Suprapubic skin (tissue), 4 donors: ENCODE measurements around the gene C6orf52. TPM values are rescaled to one million over a fixed set of nuclear protein-coding genes. Genes with fewer than 3 reads are reported as not detected.

ENCODE experiments used
- DNase-seq, 2 donors: peaks; one replicate each; pipeline ENCODE4 v3.0.0-alpha.2; 2019; ENCODE audit warnings: low spot score in 2 of 2
- H3K27ac ChIP-seq: fragments of 200-600 bp; sonication (generic); one replicate; pipeline ENCODE4 v1.5.1; 2019
- H3K27me3 ChIP-seq: fragments of 200-600 bp; sonication (generic); one replicate; pipeline ENCODE4 v1.5.1; 2019
- H3K36me3 ChIP-seq: fragments of 200-600 bp; sonication (generic); one replicate; pipeline ENCODE4 v1.5.1; 2019
- H3K4me1 ChIP-seq: fragments of 200-600 bp; sonication (generic); one replicate; pipeline ENCODE4 v1.5.1; 2019
- H3K4me3 ChIP-seq: fragments of 200-600 bp; sonication (generic); one replicate; pipeline ENCODE4 v1.5.1; 2019; ENCODE audit warnings: mild to moderate bottlenecking
- H3K9me3 ChIP-seq: fragments of 200-600 bp; sonication (generic); one replicate; pipeline ENCODE4 v1.5.1; 2019
- EP300 ChIP-seq: sonication (generic); formaldehyde crosslinking; IDR thresholded peaks from one replicate; pipeline ENCODE4 v1.6.1; 2017; ENCODE audit warnings: antibody characterized with exemption
- POLR2A ChIP-seq, 2 donors: fragments of 450-650 bp; IDR thresholded peaks; one replicate each; pipeline ENCODE4 v1.6.1; 2017; ENCODE audit warnings: antibody characterized with exemption in 2 of 2, mild to moderate bottlenecking in 2 of 2, moderate library complexity in 2 of 2
- POLR2AphosphoS5 ChIP-seq, 3 donors: sonication (generic); formaldehyde crosslinking; IDR thresholded peaks; one replicate each; pipeline ENCODE4 v1.6.1; 2017; ENCODE audit warnings: antibody characterized with exemption in 3 of 3
- WGBS: methylation state at CpG from one replicate; pipeline ENCODE4 v1.1.5; 2018; 5-methylcytosine and 5-hydroxymethylcytosine counted together
- total RNA-seq, 4 donors: library from RNA; depleted of rRNA; stranded (reverse); fragments of >200 nt; gene quantifications; one replicate each; pipeline ENCODE4 v1.1.0, GENCODE V29; 2016
- TF ChIP-seq, protein P1 (sequence below), 2 donors: fragments of 200-600 bp in 1 of 2; fragments of 450-650 bp in 1 of 2; sonication (generic) in 1 of 2; IDR thresholded peaks; one replicate each; pipeline ENCODE4 v1.5.1; 2016 to 2019; ENCODE audit warnings: antibody characterized with exemption in 2 of 2, mild to moderate bottlenecking in 1 of 2, moderate library complexity in 1 of 2

C6orf52 gene
- total RNA-seq, 4 donors from 2014 or later = not detected

DNA sequence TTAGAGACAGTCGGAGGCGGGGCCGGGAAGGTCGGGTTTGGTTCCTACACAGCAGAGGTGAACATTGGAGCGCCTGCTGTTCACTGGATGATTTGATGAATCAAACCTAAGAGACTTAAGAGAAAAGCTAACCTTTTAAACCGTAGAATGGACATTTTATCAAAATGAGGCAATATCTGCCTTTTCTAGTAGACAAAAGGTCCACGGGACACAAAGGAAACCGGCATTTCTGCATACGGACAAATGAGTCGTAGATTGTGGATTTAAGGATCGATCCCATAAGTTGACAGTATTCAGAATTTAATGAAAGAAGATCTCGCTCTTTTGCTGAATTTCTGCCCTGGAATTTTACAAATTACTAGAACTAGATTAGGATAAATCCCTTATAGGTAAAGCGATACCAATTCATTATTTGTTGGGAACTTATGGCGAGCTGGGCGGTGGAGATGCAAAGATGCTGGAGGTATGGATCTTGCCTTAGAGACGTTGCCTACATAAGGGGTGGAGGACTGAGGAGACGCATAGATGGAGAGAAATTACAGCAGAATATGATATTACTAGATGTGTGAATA lies 756 bp upstream of the C6orf52 start:
- H3K4me1 ChIP-seq = peaks cover 39% of the 10 kb centered on the region

DNA sequence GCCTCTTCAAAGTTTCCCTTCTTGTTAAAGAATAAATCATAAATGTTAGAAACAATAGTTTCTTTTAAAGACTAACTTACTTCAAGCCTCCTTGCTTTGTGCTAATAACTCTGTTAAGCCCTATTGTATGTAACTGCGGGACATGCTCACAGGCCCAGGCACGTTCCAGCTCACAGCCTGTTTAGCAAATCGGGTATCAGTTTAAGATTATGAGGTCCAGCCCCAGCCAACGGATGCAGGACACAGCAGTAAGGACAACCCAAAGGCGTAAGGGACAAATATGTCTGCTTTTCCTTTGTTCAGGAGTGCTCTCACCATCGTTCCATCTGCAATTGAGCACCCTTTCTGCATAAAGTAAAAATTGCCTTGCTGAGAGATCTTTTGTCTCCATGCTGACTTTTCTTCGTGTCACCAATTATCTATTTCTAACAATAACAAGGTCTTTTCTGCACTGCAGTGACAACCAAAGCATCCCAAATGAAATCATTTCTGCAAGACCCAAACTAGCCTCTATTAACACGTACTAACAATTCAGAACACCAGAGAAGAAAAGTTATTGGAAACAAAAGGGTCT lies 1.4 kb downstream of the C6orf52 start:
- Histone ChIP-seq H3K27me3 (no peaks in the 10 kb centered on the region), H3K9me3 (no peaks in the 10 kb centered on the region), H3K36me3 (peaks cover 2% of the 10 kb centered on the region), H3K27ac (no peak overlapping the region), H3K4me3 (peak overlapping the region; percentile 91), H3K4me1 (peaks cover 39% of the 10 kb centered on the region)
- 79% methylated on average over 8 of the region's 8 CpGs for WGBS
- no peak for DNase-seq
- TF ChIP-seq, protein P1, sequence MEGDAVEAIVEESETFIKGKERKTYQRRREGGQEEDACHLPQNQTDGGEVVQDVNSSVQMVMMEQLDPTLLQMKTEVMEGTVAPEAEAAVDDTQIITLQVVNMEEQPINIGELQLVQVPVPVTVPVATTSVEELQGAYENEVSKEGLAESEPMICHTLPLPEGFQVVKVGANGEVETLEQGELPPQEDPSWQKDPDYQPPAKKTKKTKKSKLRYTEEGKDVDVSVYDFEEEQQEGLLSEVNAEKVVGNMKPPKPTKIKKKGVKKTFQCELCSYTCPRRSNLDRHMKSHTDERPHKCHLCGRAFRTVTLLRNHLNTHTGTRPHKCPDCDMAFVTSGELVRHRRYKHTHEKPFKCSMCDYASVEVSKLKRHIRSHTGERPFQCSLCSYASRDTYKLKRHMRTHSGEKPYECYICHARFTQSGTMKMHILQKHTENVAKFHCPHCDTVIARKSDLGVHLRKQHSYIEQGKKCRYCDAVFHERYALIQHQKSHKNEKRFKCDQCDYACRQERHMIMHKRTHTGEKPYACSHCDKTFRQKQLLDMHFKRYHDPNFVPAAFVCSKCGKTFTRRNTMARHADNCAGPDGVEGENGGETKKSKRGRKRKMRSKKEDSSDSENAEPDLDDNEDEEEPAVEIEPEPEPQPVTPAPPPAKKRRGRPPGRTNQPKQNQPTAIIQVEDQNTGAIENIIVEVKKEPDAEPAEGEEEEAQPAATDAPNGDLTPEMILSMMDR (IDR thresholded peaks at IDR 0.05) = no peak
- TF ChIP-seq EP300 (no peak), POLR2AphosphoS5 (IDR thresholded peaks at IDR 0.05) (no peak), POLR2A (IDR thresholded peaks at IDR 0.05) (no peak)

More for the DNA sequence above, 756 bp upstream of the C6orf52 start:
- under 1% methylated on average over 17 of the region's 17 CpGs for WGBS
- H3K9me3 ChIP-seq = no peaks in the 10 kb centered on the region
- H3K27me3 ChIP-seq = no peaks in the 10 kb centered on the region
- TF ChIP-seq EP300 (no peak), POLR2AphosphoS5 (IDR thresholded peaks at IDR 0.05) (no peak), POLR2A (IDR thresholded peaks at IDR 0.05) (no peak)
- TF ChIP-seq, protein P1 (IDR thresholded peaks at IDR 0.05) = no peak
- peak overlapping the region; percentile 91 for H3K4me3 ChIP-seq
- peaks cover 20% of the 10 kb centered on the region for H3K36me3 ChIP-seq
- no peak for DNase-seq
- peak overlapping the region; percentile 97 for H3K27ac ChIP-seq

DNA sequence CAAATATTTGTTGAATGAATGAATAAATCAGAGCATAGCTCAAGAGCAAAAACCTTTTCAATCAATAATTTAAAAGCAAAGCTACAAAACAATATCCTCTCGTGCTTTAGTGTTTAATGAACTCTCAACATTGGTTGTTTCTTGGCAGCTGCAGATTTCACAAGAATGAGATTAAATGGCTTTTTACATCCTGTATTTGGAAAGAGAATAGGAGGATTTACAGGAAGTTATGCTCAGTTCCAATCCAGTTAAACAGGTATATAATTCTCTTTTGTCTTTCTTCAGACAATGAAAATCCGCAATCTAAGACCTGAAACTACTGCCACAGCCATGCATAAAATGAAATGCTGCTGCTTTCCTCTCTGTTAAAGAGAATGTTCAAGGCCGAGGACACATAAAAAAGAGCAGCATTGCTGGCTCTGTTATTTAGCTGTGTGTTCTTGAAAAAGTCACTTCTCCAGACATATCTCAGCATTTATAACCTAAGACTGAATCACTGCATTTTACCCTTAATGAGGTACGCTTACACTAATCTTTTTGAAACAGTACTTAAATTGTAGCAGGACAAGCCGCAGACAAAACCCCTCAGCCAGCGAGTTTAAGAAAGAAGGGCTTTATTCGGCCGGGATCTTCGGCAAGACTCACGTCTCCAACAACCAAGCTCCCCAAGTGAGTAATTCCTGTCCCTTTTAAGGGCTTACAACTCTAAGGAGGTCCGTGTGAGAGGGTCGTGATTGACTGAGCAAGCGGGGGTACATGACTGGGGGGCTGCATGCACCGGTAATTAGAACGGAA lies 3.6 kb downstream of the C6orf52 start:
- Histone ChIP-seq H3K27ac (no peak overlapping the region), H3K4me1 (peaks cover 29% of the 10 kb centered on the region), H3K36me3 (no peaks in the 10 kb centered on the region), H3K4me3 (no peak overlapping the region), H3K27me3 (no peaks in the 10 kb centered on the region), H3K9me3 (no peaks in the 10 kb centered on the region)
- no peak for TF ChIP-seq EP300
- WGBS = 67% methylated on average over 15 of the region's 15 CpGs
- DNase-seq = no peak

DNA sequence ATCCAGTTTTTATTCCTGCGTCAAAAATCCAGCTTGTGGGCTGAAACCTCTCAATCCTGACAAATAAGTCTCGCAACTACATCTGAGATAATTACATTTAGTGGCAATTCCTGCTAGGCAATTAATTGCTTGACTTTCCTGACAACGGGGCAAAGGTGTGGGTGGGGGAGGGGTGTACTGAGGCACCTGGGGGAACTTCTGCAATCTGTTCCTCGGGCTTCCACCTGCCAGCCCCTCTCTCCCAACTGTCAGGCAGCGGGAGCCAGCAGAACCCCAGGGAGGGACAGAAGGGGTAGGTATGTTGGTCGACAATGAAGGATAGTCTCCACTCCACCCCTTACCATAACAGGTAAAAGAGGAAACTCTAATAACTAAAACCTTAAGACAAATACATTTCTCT lies 6.8 kb downstream of the C6orf52 start:
- Histone ChIP-seq H3K27me3 (no peaks in the 10 kb centered on the region), H3K36me3 (no peaks in the 10 kb centered on the region), H3K4me1 (peaks cover 7% of the 10 kb centered on the region), H3K27ac (no peak overlapping the region), H3K4me3 (no peak overlapping the region), H3K9me3 (no peaks in the 10 kb centered on the region)
- WGBS = 43% methylated on average over 6 of the region's 6 CpGs
- no peak for DNase-seq
- TF ChIP-seq POLR2A (IDR thresholded peaks at IDR 0.05) = no peak
- no peak for TF ChIP-seq EP300
- no peak for TF ChIP-seq POLR2AphosphoS5 (IDR thresholded peaks at IDR 0.05)
- TF ChIP-seq, protein P1 (IDR thresholded peaks at IDR 0.05) = no peak

DNA sequence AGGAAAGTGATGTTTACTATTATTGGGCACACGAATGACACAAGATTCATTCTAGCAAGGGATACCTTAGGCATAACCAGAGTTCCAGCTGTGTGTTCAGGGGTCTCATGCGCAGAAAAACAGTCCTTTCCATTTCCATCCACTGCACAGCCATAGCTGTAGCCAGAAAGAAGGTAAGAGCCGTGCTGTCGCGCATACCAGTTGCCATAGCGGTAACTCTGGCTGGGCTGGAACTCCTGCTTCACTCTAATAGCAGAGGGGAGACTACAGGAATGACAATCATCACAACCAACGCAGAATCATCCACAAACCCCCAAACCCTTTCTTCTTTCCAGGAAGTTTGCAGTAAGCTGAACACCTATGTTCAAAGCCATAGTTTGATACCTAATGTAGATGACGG lies 7.5 kb downstream of the C6orf52 start:
- H3K36me3 ChIP-seq = no peaks in the 10 kb centered on the region
- no peak overlapping the region for H3K27ac ChIP-seq
- peaks cover 4% of the 10 kb centered on the region for H3K4me1 ChIP-seq
- H3K27me3 ChIP-seq = no peaks in the 10 kb centered on the region
- H3K4me3 ChIP-seq = no peak overlapping the region
- TF ChIP-seq POLR2A (IDR thresholded peaks at IDR 0.05) (no peak), EP300 (no peak), POLR2AphosphoS5 (IDR thresholded peaks at IDR 0.05) (no peak)
- TF ChIP-seq, protein P1 (IDR thresholded peaks at IDR 0.05) = no peak
- WGBS = 89% methylated on average over 8 of the region's 8 CpGs
- no peak for DNase-seq
- no peaks in the 10 kb centered on the region for H3K9me3 ChIP-seq
